ENCODE measurements around the gene CIAO3.
"Not testable (repeated sequence)": the region's sequence is repeated elsewhere in the genome, so short reads cannot be mapped to it uniquely, and the experiment has no call there.

Gene CIAO3

GRCh38 chr16:776298-776697 lies 35.5 kb upstream of the CIAO3 start:
- DNase-seq (ENCODE audit: low read depth in 2 of 2) = not testable (repeated sequence)

- DNase-seq (ENCODE audit: low read depth in 2 of 2) = no peak
Measured at GRCh38 chr16:775236-775796, 34.5 kb upstream of the CIAO3 start.

- no peak for DNase-seq (ENCODE audit: low read depth in 2 of 2)
Measured at GRCh38 chr16:774086-775001, 33.5 kb upstream of the CIAO3 start.

GRCh38 chr16:772959-773358 lies 32.2 kb upstream of the CIAO3 start:
- no peak for DNase-seq (ENCODE audit: low read depth in 2 of 2)

- no peak for DNase-seq (ENCODE audit: low read depth in 2 of 2)
Measured at GRCh38 chr16:770411-770810, 29.6 kb upstream of the CIAO3 start.

GRCh38 chr16:769934-770333 lies 29.1 kb upstream of the CIAO3 start:
- DNase-seq (ENCODE audit: low read depth in 2 of 2) = no peak

- no peak for DNase-seq (ENCODE audit: low read depth in 2 of 2)
Measured at GRCh38 chr16:769184-769784, 28.5 kb upstream of the CIAO3 start.

- no peak for DNase-seq (ENCODE audit: low read depth in 2 of 2)
Measured at GRCh38 chr16:768428-768827, 27.6 kb upstream of the CIAO3 start.

GRCh38 chr16:767743-768235 lies 27.0 kb upstream of the CIAO3 start:
- DNase-seq (ENCODE audit: low read depth in 2 of 2) = no peak

GRCh38 chr16:766820-767640 lies 26.2 kb upstream of the CIAO3 start:
- DNase-seq (ENCODE audit: low read depth in 2 of 2) = no peak

- DNase-seq (ENCODE audit: low read depth in 2 of 2) = no peak
Measured at GRCh38 chr16:766008-766819, 25.4 kb upstream of the CIAO3 start.

- DNase-seq (ENCODE audit: low read depth in 2 of 2) = no peak
Measured at GRCh38 chr16:765488-765865, 24.7 kb upstream of the CIAO3 start.

GRCh38 chr16:764848-765487 lies 24.2 kb upstream of the CIAO3 start:
- DNase-seq (ENCODE audit: low read depth in 2 of 2) = no peak

- DNase-seq (ENCODE audit: low read depth in 2 of 2) = no peak
Measured at GRCh38 chr16:764184-764750, 23.5 kb upstream of the CIAO3 start.

GRCh38 chr16:763369-764183 lies 22.8 kb upstream of the CIAO3 start:
- DNase-seq (ENCODE audit: low read depth in 2 of 2) = no peak

- no peak for DNase-seq (ENCODE audit: low read depth in 2 of 2)
Measured at GRCh38 chr16:762595-763268, 21.9 kb upstream of the CIAO3 start.

GRCh38 chr16:761625-762513 lies 21.1 kb upstream of the CIAO3 start:
- DNase-seq (ENCODE audit: low read depth in 2 of 2) = no peak

All from stimulated activated CD4-positive, alpha-beta T cell treated with anti-CD3 and anti-CD28 coated beads, Interleukin-1b, Interleukin-23, amount 100 ng/mL, for 1 hour (primary cell).